OCI-LY3 (cell line): ENCODE results near the gene FTH1.

Experiments used
- H2AFZ ChIP-seq: fragments of 200-600, 300-600 bp; shearing (Covaris generic); 2 replicates; pipeline ENCODE4 v1.6.0; 2014; ENCODE audit warnings: antibody characterized with exemption, low read depth, low read length
- H3K27ac ChIP-seq: fragments of 200-600, 300-600 bp; sonication (generic); 2 replicates; pipeline ENCODE4 v1.5.1; 2014; ENCODE audit warnings: mild to moderate bottlenecking, low read length, moderate library complexity, mixed read lengths
- H3K27me3 ChIP-seq: fragments of 200-600, 300-600 bp; sonication (generic); 2 replicates; pipeline ENCODE4 v1.6.1; 2014; ENCODE audit warnings: low read depth, low read length, mixed read lengths
- H3K36me3 ChIP-seq: fragments of 200-600, 300-600 bp; sonication (generic); replicated peaks from 2 replicates; pipeline ENCODE3; 2014; ENCODE audit warnings: low read depth, low read length, mixed read lengths
- H3K4me1 ChIP-seq: fragments of 300-600, 200-600 bp; sonication (generic); 2 replicates; pipeline ENCODE4 v1.6.1; 2014; ENCODE audit warnings: low read length, mixed read lengths
- H3K4me2 ChIP-seq: fragments of 200-600, 300-600 bp; sonication (generic); 2 replicates; pipeline ENCODE4 v1.6.1; 2014; ENCODE audit warnings: low read length, mixed read lengths
- H3K4me3 ChIP-seq: fragments of 300-600, 200-600 bp; sonication (generic); 2 replicates; pipeline ENCODE4 v1.5.1; 2014; ENCODE audit warnings: antibody characterized with exemption, mild to moderate bottlenecking, low read length, moderate library complexity
- H3K79me2 ChIP-seq: fragments of 300-600, 200-600 bp; shearing (Covaris generic); 2 replicates; pipeline ENCODE4 v1.6.1; 2014; ENCODE audit warnings: mild to moderate bottlenecking, low read length, mixed read lengths
- H3K9ac ChIP-seq: fragments of 300-600, 200-600 bp; shearing (Covaris generic); 2 replicates; pipeline ENCODE4 v1.6.0; 2014; ENCODE audit warnings: mild to moderate bottlenecking, low read length, moderate library complexity
- H3K9me3 ChIP-seq: fragments of 200-600, 300-600 bp; shearing (Covaris generic); 2 replicates; pipeline ENCODE4 v1.6.1; 2014; ENCODE audit warnings: low read length, mixed read lengths; ENCODE audit not compliant: insufficient read depth
- H4K20me1 ChIP-seq: fragments of 200-600, 300-600 bp; sonication (generic); 2 replicates; pipeline ENCODE4 v1.6.1; 2016; ENCODE audit warnings: low read length, mixed read lengths; ENCODE audit not compliant: insufficient read depth
- CTCF ChIP-seq: fragments of 200-600, 300-600 bp; sonication (generic); IDR thresholded peaks from 2 replicates; pipeline ENCODE4 v1.5.1; 2014; ENCODE audit warnings: antibody characterized with exemption, low read length, low read depth
- EZH2phosphoT487 ChIP-seq: fragments of 200-600 bp; shearing (Covaris generic); IDR thresholded peaks from 2 replicates; pipeline ENCODE4 v1.6.1; 2018; ENCODE audit warnings: antibody characterized with exemption, mixed run types, low read depth

Gene FTH1

GRCh38 chr11:61922539-61922938 is 44.9 kb downstream of the FTH1 start:
- H3K4me1 ChIP-seq, result no peaks in the 10 kb centered on the region
- no peak overlapping the region for H3K4me3 ChIP-seq

GRCh38 chr11:61921446-61921845 is 46.0 kb downstream of the FTH1 start:
- no peak overlapping the region for H3K27ac ChIP-seq
- H3K79me2 ChIP-seq, result no peaks in the 10 kb centered on the region
- H3K27me3 ChIP-seq, result peaks cover 13% of the 10 kb centered on the region; the same call in 1 of the 2 replicates
- H3K4me3 ChIP-seq, result no peak overlapping the region
- no peaks in the 10 kb centered on the region for H4K20me1 ChIP-seq
- H3K4me1 ChIP-seq, result no peaks in the 10 kb centered on the region
- H3K36me3 ChIP-seq, result no peaks in the 10 kb centered on the region
- H3K9ac ChIP-seq, result no peak overlapping the region
- no peak overlapping the region for H2AFZ ChIP-seq
- TF ChIP-seq CTCF (no peak), EZH2phosphoT487 (no peak)
- H3K4me2 ChIP-seq, result no peak overlapping the region
- no peaks in the 10 kb centered on the region for H3K9me3 ChIP-seq

More at GRCh38 chr11:61922539-61922938, 44.9 kb downstream of the FTH1 start:
- no peak overlapping the region for H3K27ac ChIP-seq
- peaks cover 13% of the 10 kb centered on the region; the same call in 1 of the 2 replicates for H3K27me3 ChIP-seq
- H3K79me2 ChIP-seq, result no peaks in the 10 kb centered on the region
- no peak overlapping the region for H3K4me2 ChIP-seq
- no peaks in the 10 kb centered on the region for H3K36me3 ChIP-seq
- TF ChIP-seq EZH2phosphoT487 (no peak), CTCF (no peak)
- no peaks in the 10 kb centered on the region for H3K9me3 ChIP-seq
- no peak overlapping the region for H2AFZ ChIP-seq
- no peak overlapping the region for H3K9ac ChIP-seq
- no peaks in the 10 kb centered on the region for H4K20me1 ChIP-seq

GRCh38 chr11:61919705-61920631 is 47.5 kb downstream of the FTH1 start:
- no peaks in the 10 kb centered on the region for H3K9me3 ChIP-seq
- H3K4me3 ChIP-seq, result no peak overlapping the region
- H3K9ac ChIP-seq, result no peak overlapping the region
- H3K4me1 ChIP-seq, result no peaks in the 10 kb centered on the region
- no peaks in the 10 kb centered on the region for H4K20me1 ChIP-seq
- no peaks in the 10 kb centered on the region for H3K36me3 ChIP-seq
- no peak overlapping the region for H3K4me2 ChIP-seq
- H2AFZ ChIP-seq, result no peak overlapping the region
- TF ChIP-seq CTCF (no peak), EZH2phosphoT487 (no peak)
- no peaks in the 10 kb centered on the region for H3K79me2 ChIP-seq
- H3K27ac ChIP-seq, result no peak overlapping the region
- peaks cover 13% of the 10 kb centered on the region; the same call in 1 of the 2 replicates for H3K27me3 ChIP-seq

GRCh38 chr11:61918938-61919704 is 48.3 kb downstream of the FTH1 start:
- H3K27ac ChIP-seq, result no peak overlapping the region
- TF ChIP-seq CTCF, result no peak
- TF ChIP-seq EZH2phosphoT487, result no peak
- no peaks in the 10 kb centered on the region for H3K36me3 ChIP-seq
- H3K9ac ChIP-seq, result no peak overlapping the region
- no peaks in the 10 kb centered on the region for H3K79me2 ChIP-seq
- no peak overlapping the region for H3K4me2 ChIP-seq
- no peak overlapping the region for H3K4me3 ChIP-seq
- H3K27me3 ChIP-seq, result peaks cover 13% of the 10 kb centered on the region; the same call in 1 of the 2 replicates
- H3K9me3 ChIP-seq, result no peaks in the 10 kb centered on the region
- no peaks in the 10 kb centered on the region for H4K20me1 ChIP-seq
- H2AFZ ChIP-seq, result no peak overlapping the region
- H3K4me1 ChIP-seq, result no peaks in the 10 kb centered on the region
